IMR-90 (cell line): Measurements from ENCODE around the gene LMAN2.

Source experiments
- BHLHE40 ChIP-seq: fragments of 150-350 bp; IDR thresholded peaks from 2 replicates; pipeline ENCODE4 v1.6.1; 2016; ENCODE audit warnings: mild to moderate bottlenecking, low read depth, low read length
- CHD1 ChIP-seq: IDR thresholded peaks from 2 replicates; pipeline ENCODE4 v1.6.1; 2012; ENCODE audit warnings: low read depth, low read length, improper control_type of control experiment
- MXI1 ChIP-seq: IDR thresholded peaks from 2 replicates; pipeline ENCODE4 v1.6.1; 2012; ENCODE audit warnings: low read depth, mild to moderate bottlenecking, low read length, moderate library complexity, borderline replicate concordance
- POLR2A ChIP-seq: IDR thresholded peaks from 2 replicates; pipeline ENCODE4 v1.6.1; 2012; ENCODE audit warnings: mild to moderate bottlenecking, low read depth, low read length
- RAD21 ChIP-seq: IDR thresholded peaks from 2 replicates; pipeline ENCODE4 v1.6.1; 2012; ENCODE audit warnings: low read length, improper control_type of control experiment
- RFX5 ChIP-seq: IDR thresholded peaks from 2 replicates; pipeline ENCODE4 v1.8.0; 2012; ENCODE audit warnings: low read depth, mild to moderate bottlenecking, low read length, moderate library complexity
- SMC3 ChIP-seq: fragments of 150-350 bp; IDR thresholded peaks from 2 replicates; pipeline ENCODE4 v1.6.1; 2016; ENCODE audit warnings: low read depth, mild to moderate bottlenecking, antibody characterized with exemption, low read length, moderate library complexity
- USF2 ChIP-seq: fragments of 150-350 bp; IDR thresholded peaks from 2 replicates; pipeline ENCODE4 v1.6.1; 2017; ENCODE audit warnings: mild to moderate bottlenecking, antibody characterized with exemption, low read length, low read depth
- TF ChIP-seq, protein P1 (sequence below): conservative IDR thresholded peaks from 2 replicates; pipeline ENCODE4 v1.5.1; 2012; ENCODE audit warnings: mild to moderate bottlenecking, low read depth, low read length, improper control_type of control experiment
- TF ChIP-seq, protein P2 (sequence below): fragments of 150-350 bp; IDR thresholded peaks from 2 replicates; pipeline ENCODE4 v1.6.1; 2016; ENCODE audit warnings: low read depth, mild to moderate bottlenecking, low read length, moderate library complexity, borderline replicate concordance

DNA sequence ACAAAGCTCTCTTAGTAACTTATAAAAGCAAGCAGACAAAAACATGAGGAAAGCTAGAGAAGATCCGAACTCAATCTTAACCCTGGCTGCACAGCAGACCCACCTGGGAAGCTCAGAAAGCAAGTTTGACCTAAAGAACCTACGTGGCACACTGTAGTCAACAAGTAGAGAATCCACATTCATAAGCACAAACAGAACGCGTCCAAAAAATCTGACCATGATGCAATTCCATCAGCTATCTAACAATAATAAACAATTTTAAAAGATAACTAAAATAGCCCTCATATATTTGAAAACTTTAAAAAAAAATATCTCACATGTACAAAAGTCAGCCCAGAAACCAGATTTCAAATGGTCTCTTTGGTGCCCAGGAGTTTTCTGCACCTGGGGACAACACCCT lies 4.6 kb downstream of the LMAN2 start:
- TF ChIP-seq, protein P1, sequence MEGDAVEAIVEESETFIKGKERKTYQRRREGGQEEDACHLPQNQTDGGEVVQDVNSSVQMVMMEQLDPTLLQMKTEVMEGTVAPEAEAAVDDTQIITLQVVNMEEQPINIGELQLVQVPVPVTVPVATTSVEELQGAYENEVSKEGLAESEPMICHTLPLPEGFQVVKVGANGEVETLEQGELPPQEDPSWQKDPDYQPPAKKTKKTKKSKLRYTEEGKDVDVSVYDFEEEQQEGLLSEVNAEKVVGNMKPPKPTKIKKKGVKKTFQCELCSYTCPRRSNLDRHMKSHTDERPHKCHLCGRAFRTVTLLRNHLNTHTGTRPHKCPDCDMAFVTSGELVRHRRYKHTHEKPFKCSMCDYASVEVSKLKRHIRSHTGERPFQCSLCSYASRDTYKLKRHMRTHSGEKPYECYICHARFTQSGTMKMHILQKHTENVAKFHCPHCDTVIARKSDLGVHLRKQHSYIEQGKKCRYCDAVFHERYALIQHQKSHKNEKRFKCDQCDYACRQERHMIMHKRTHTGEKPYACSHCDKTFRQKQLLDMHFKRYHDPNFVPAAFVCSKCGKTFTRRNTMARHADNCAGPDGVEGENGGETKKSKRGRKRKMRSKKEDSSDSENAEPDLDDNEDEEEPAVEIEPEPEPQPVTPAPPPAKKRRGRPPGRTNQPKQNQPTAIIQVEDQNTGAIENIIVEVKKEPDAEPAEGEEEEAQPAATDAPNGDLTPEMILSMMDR = no peak
- no peak for TF ChIP-seq POLR2A
- TF ChIP-seq, protein P2, sequence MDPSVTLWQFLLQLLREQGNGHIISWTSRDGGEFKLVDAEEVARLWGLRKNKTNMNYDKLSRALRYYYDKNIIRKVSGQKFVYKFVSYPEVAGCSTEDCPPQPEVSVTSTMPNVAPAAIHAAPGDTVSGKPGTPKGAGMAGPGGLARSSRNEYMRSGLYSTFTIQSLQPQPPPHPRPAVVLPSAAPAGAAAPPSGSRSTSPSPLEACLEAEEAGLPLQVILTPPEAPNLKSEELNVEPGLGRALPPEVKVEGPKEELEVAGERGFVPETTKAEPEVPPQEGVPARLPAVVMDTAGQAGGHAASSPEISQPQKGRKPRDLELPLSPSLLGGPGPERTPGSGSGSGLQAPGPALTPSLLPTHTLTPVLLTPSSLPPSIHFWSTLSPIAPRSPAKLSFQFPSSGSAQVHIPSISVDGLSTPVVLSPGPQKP = no peak
- no peak for TF ChIP-seq MXI1
- TF ChIP-seq SMC3 = no peak
- TF ChIP-seq BHLHE40 = no peak
- TF ChIP-seq CHD1 = no peak
- no peak for TF ChIP-seq RAD21
- TF ChIP-seq RFX5 = no peak
- TF ChIP-seq USF2 = no peak
